ENCODE measurements around the gene CNFN. TPM values are rescaled to one million over a fixed set of nuclear protein-coding genes. Genes with fewer than 3 reads are reported as not detected.

CNFN gene
- total and polyA plus RNA-seq, 2 experiments from 2014 or later, result 6.7 to 54.5 TPM

- no peak for TF ChIP-seq NANOG (IDR thresholded peaks at IDR 0.05; ENCODE audit: borderline replicate concordance)
- no peak for TF ChIP-seq ZNF114 (CRISPR knock-in tag; IDR thresholded peaks at IDR 0.05)
- no peak for TF ChIP-seq CTCF (conservative IDR thresholded peaks at IDR 0.05; ENCODE audit: low read depth in 2 of 2)
- TF ChIP-seq POLR2AphosphoS5 (IDR thresholded peaks at IDR 0.05; ENCODE audit: low read depth), result no peak
- no peak for TF ChIP-seq EZH2 (IDR thresholded peaks at IDR 0.05; ENCODE audit: low read depth, unreplicated experiment)
These were observed 26.3 kb downstream of the CNFN start (continued) for GRCh38 chr19:42363614-42364346.

GRCh38 chr19:42362891-42363440, 27.1 kb downstream of the CNFN start:
- no peak overlapping the region for H3K27ac ChIP-seq (ENCODE audit: low read depth)
- no peak overlapping the region for H3K4me3 Mint-ChIP-seq
- H3K27ac Mint-ChIP-seq, result no peak overlapping the region
- H3K4me1 Mint-ChIP-seq, result peaks cover 32% of the 10 kb centered on the region
- H3K4me2 ChIP-seq, result no peak overlapping the region
- peaks cover 17% of the 10 kb centered on the region for H3K9me3 Mint-ChIP-seq
- no peaks in the 10 kb centered on the region for H3K27me3 ChIP-seq (ENCODE audit: insufficient read depth)
- H3K4me3 ChIP-seq, result no peak overlapping the region
- ATAC-seq (no peak), DNase-seq (ENCODE audit: low spot score) (no peak)
- no peaks in the 10 kb centered on the region; the same call in 1 of the 2 replicates for H3K36me3 ChIP-seq (ENCODE audit: insufficient read depth)
- no peaks in the 10 kb centered on the region for H3F3A ChIP-seq (replicated peaks; ENCODE audit: low read depth)
- no peaks in the 10 kb centered on the region for H3K79me2 ChIP-seq (replicated peaks; ENCODE audit: insufficient read depth)
- H3K4me1 ChIP-seq (ENCODE audit: insufficient read depth), result peaks cover 2% of the 10 kb centered on the region; the same call in 1 of the 2 replicates
- no peak overlapping the region for H2AFZ ChIP-seq
- peaks cover 15% of the 10 kb centered on the region for H3K27me3 Mint-ChIP-seq (ENCODE audit: insufficient read depth, low read depth, poor library complexity)
- no peaks in the 10 kb centered on the region for H3K9me2 ChIP-seq (ENCODE audit: insufficient read depth)
- H4K20me1 ChIP-seq (replicated peaks; ENCODE audit: insufficient read depth), result no peaks in the 10 kb centered on the region
- peaks cover 48% of the 10 kb centered on the region for H3K36me3 Mint-ChIP-seq (ENCODE audit: low read depth)
- TF ChIP-seq JUNB (IDR thresholded peaks at IDR 0.05; ENCODE audit: unreplicated experiment) (no peak), ETS1 (IDR thresholded peaks at IDR 0.05) (no peak), ZNF462 (CRISPR knock-in tag; IDR thresholded peaks at IDR 0.05) (no peak), STAT1 (IDR thresholded peaks at IDR 0.05; ENCODE audit: unreplicated experiment) (no peak), NANOG (IDR thresholded peaks at IDR 0.05; ENCODE audit: borderline replicate concordance) (no peak), EZH2 (IDR thresholded peaks at IDR 0.05; ENCODE audit: low read depth, unreplicated experiment) (no peak), CTCF (conservative IDR thresholded peaks at IDR 0.05; ENCODE audit: low read depth in 2 of 2) (no peak)
